Smooth muscle cell (in vitro differentiated cells): ENCODE results near the gene MAPK14. TPM values are rescaled to one million over a fixed set of nuclear protein-coding genes. Genes with fewer than 3 reads are reported as not detected.

ENCODE experiments used
- DNase-seq: peaks from one replicate; lab custom pipeline; 2025; ENCODE audit not compliant: unreplicated experiment; lab: John Stamatoyannopoulos, UW
- H2AFZ ChIP-seq: fragments of 200-600 bp; sonication (generic); 2 replicates; pipeline ENCODE4 v1.6.0; 2016; ENCODE audit warnings: antibody characterized with exemption, low read depth, mild to moderate bottlenecking
- H3F3A ChIP-seq: fragments of 200-600 bp; sonication (generic); 2 replicates; pipeline ENCODE4 v1.6.0; 2017; ENCODE audit warnings: antibody characterized with exemption, low read depth
- H3K27ac ChIP-seq: fragments of 200-600 bp; sonication (generic); 2 replicates; pipeline ENCODE4 v1.5.1; 2016; ENCODE audit warnings: low read depth, mild to moderate bottlenecking
- H3K27me3 ChIP-seq: fragments of 200-600 bp; sonication (generic); 2 replicates; pipeline ENCODE4 v1.6.1; 2016; ENCODE audit warnings: low read depth, mild to moderate bottlenecking
- H3K36me3 ChIP-seq: fragments of 200-600 bp; sonication (generic); 2 replicates; pipeline ENCODE4 v1.5.1; 2016; ENCODE audit warnings: low read depth
- H3K4me1 ChIP-seq: fragments of 200-600 bp; sonication (generic); 2 replicates; pipeline ENCODE4 v1.5.1; 2016; ENCODE audit warnings: low read depth
- H3K4me2 ChIP-seq: fragments of 200-600 bp; sonication (generic); 2 replicates; pipeline ENCODE4 v1.6.0; 2016; ENCODE audit warnings: mild to moderate bottlenecking
- H3K4me3 ChIP-seq: fragments of 200-600 bp; sonication (generic); 2 replicates; pipeline ENCODE4 v1.5.1; 2016; ENCODE audit warnings: mild to moderate bottlenecking
- H3K79me2 ChIP-seq: fragments of 200-600 bp; sonication (generic); 2 replicates; pipeline ENCODE4 v1.6.0; 2016; ENCODE audit warnings: low read depth, mild to moderate bottlenecking
- H3K9ac ChIP-seq: fragments of 200-600 bp; sonication (generic); 2 replicates; pipeline ENCODE4 v1.6.0; 2016; ENCODE audit warnings: low read depth
- H3K9me3 ChIP-seq: fragments of 200-600 bp; sonication (generic); replicated peaks from 2 replicates; pipeline ENCODE4 v1.5.1; 2016; ENCODE audit warnings: low read depth
- H4K20me1 ChIP-seq: fragments of 200-600 bp; sonication (generic); 2 replicates; pipeline ENCODE4 v1.6.0; 2016; ENCODE audit warnings: low read depth
- CTCF ChIP-seq: fragments of 200-600 bp; sonication (generic); IDR thresholded peaks from 2 replicates; pipeline ENCODE4 v1.5.1; 2017; ENCODE audit warnings: borderline replicate concordance, mild to moderate bottlenecking, antibody characterized with exemption; ENCODE audit not compliant: insufficient read depth, poor library complexity, severe bottlenecking
- WGBS: methylation state at CpG from one replicate; pipeline ENCODE4 v1.1.7; 2016; ENCODE audit warnings: low lambda C conversion rate; 5-methylcytosine and 5-hydroxymethylcytosine counted together
- polyA plus RNA-seq: library from polyadenylated mRNA; unstranded; fragments of >200 nt; fragmentation: Nextera tagmentation; extraction: Ambion mirVana; gene quantifications from 2 replicates; pipeline ENCODE4 v1.2.1, GENCODE V29; 2016
- total RNA-seq: library from RNA; depleted of rRNA; stranded (reverse); fragments of >200 nt; gene quantifications from 2 replicates; pipeline ENCODE4 v1.2.3, GENCODE V29; 2014

MAPK14 gene
- total and polyA plus RNA-seq, 2 experiments from 2014 or later = 28.0 to 62.8 TPM

- Histone ChIP-seq H3K4me1 (peaks cover 5% of the 10 kb centered on the region), H3K27ac (no peak overlapping the region), H3K36me3 (no peaks in the 10 kb centered on the region), H3K4me3 (no peak overlapping the region), H3K79me2 (no peaks in the 10 kb centered on the region), H3K9me3 (no peaks in the 10 kb centered on the region), H2AFZ (no peak overlapping the region), H3K4me2 (no peak overlapping the region), H4K20me1 (no peaks in the 10 kb centered on the region), H3F3A (no peaks in the 10 kb centered on the region), H3K27me3 (no peaks in the 10 kb centered on the region), H3K9ac (no peak overlapping the region)
- no peak for TF ChIP-seq CTCF
- 87% methylated on average over 3 of the region's 3 CpGs for WGBS
- DNase-seq = no peak
These were observed 88.7 kb downstream of the MAPK14 start for GRCh38 chr6:36116066-36116864.

- H3K4me3 ChIP-seq = no peak overlapping the region
- no peak overlapping the region for H3K4me2 ChIP-seq
- no peak for DNase-seq
- no peak overlapping the region for H2AFZ ChIP-seq
- no peaks in the 10 kb centered on the region for H3F3A ChIP-seq
- no peaks in the 10 kb centered on the region for H3K9me3 ChIP-seq
- H3K36me3 ChIP-seq = no peaks in the 10 kb centered on the region
- no peaks in the 10 kb centered on the region for H3K27me3 ChIP-seq
- no peak overlapping the region for H3K27ac ChIP-seq
- H4K20me1 ChIP-seq = no peaks in the 10 kb centered on the region
- no peak for TF ChIP-seq CTCF
- H3K9ac ChIP-seq = no peak overlapping the region
- H3K4me1 ChIP-seq = peaks cover 5% of the 10 kb centered on the region
- 98% methylated on average over 2 of the region's 2 CpGs for WGBS
- H3K79me2 ChIP-seq = no peaks in the 10 kb centered on the region
These were observed 89.3 kb downstream of the MAPK14 start for GRCh38 chr6:36116943-36117342.

GRCh38 chr6:36117658-36118549, 90.3 kb downstream of the MAPK14 start:
- no peaks in the 10 kb centered on the region for H3K27me3 ChIP-seq
- H3K4me3 ChIP-seq = no peak overlapping the region
- no peaks in the 10 kb centered on the region for H4K20me1 ChIP-seq
- no peaks in the 10 kb centered on the region for H3K36me3 ChIP-seq
- H3K79me2 ChIP-seq = no peaks in the 10 kb centered on the region
- DNase-seq = no peak
- peaks cover 5% of the 10 kb centered on the region for H3K4me1 ChIP-seq
- no peak overlapping the region for H3K4me2 ChIP-seq
- H2AFZ ChIP-seq = no peak overlapping the region
- H3K9ac ChIP-seq = no peak overlapping the region
- peaks cover 8% of the 10 kb centered on the region for H3F3A ChIP-seq
- no peak for TF ChIP-seq CTCF
- no peak overlapping the region for H3K27ac ChIP-seq
- WGBS = 86% methylated on average over 8 of the region's 8 CpGs
- H3K9me3 ChIP-seq = no peaks in the 10 kb centered on the region
